GM12878 (cell line): ENCODE measurements around the gene TMEM30A. TPM values are rescaled to one million over a fixed set of nuclear protein-coding genes. Genes with fewer than 3 reads are reported as not detected.

ENCODE experiments used
- ATAC-seq: fragments of 200-7000 bp; cut with Tn5 transposase; 3 replicates; pipeline ENCODE4 v1.9.1; 2020; ENCODE audit warnings: mild to moderate bottlenecking, moderate library complexity
- BruUV-seq: library from RNA; stranded (reverse); fragments of 400-500 nt; replicated peaks from 2 replicates; lab custom pipeline; 2021; lab: Mats Ljungman, UMichigan
- CTCF ChIA-PET: fragments of 300-600 bp; sonication (Branson Sonifier 250); formaldehyde crosslinking; extraction: SDS; loops from one replicate; lab custom pipeline; 2021; ENCODE audit warnings: inconsistent platforms; lab: Yijun Ruan, JAX
- POLR2A ChIA-PET: fragments of 350-600 bp; formaldehyde crosslinking; extraction: SDS; loops from one replicate; lab custom pipeline; 2021; ENCODE audit warnings: inconsistent platforms; lab: Charles Lee
- RAD21 ChIA-PET: fragments of 300-600 bp; sonication (Branson Sonifier 250); formaldehyde crosslinking; loops from one replicate; lab custom pipeline; 2023; ENCODE audit warnings: antibody characterized with exemption; ENCODE audit not compliant: unreplicated experiment; lab: Charles Lee
- SMC1A ChIA-PET: fragments of 300-600 bp; sonication (Branson Sonifier 250); formaldehyde crosslinking; loops from one replicate; lab custom pipeline; 2023; ENCODE audit not compliant: unreplicated experiment, uncharacterized antibody; lab: Charles Lee
- DNase-seq: peaks from one replicate; pipeline ENCODE4 v3.0.0-alpha.2; 2011; ENCODE audit warnings: low read depth, low spot score
- FAIRE-seq: peaks from 3 replicates; lab custom pipeline; 2011; peaks lifted over from hg19 to GRCh38; lab: Jason Lieb, UNC
- H2AFZ ChIP-seq: 2 replicates; pipeline ENCODE4 v1.6.0; 2011; ENCODE audit warnings: low read depth, low read length, control low read depth; ENCODE audit not compliant: control insufficient read depth
- H3K27ac ChIP-seq: 2 replicates; pipeline ENCODE4 v1.5.1; 2011; ENCODE audit warnings: control low read depth; ENCODE audit not compliant: control insufficient read depth, insufficient read depth
- H3K27me3 ChIP-seq, 2 experiments: replicated peaks in 1 of 2; 2 replicates each; pipeline versions ENCODE4 v1.6.0 to v1.6.1; 2011; ENCODE audit warnings: low read length in 1 of 2; ENCODE audit not compliant: control insufficient read depth in 2 of 2, insufficient read depth in 2 of 2
- H3K36me3 ChIP-seq, 2 experiments: 2 replicates each; pipeline ENCODE4 v1.5.1; 2011; ENCODE audit warnings: low read length in 1 of 2; ENCODE audit not compliant: control insufficient read depth in 2 of 2, insufficient read depth in 2 of 2
- H3K4me1 ChIP-seq: 2 replicates; pipeline ENCODE4 v1.6.1; 2011; ENCODE audit warnings: mild to moderate bottlenecking, low read length, moderate library complexity, mixed read lengths; ENCODE audit not compliant: control insufficient read depth, insufficient read depth
- H3K4me2 ChIP-seq: 2 replicates; pipeline ENCODE4 v1.6.0; 2011; ENCODE audit warnings: control low read depth; ENCODE audit not compliant: control insufficient read depth, insufficient read depth
- H3K4me3 ChIP-seq: fragments of 200-600 bp; sonication (generic); 2 replicates; pipeline ENCODE4 v1.5.1; 2016
- H3K79me2 ChIP-seq: 2 replicates; pipeline ENCODE4 v1.6.0; 2011; ENCODE audit warnings: low read length; ENCODE audit not compliant: control insufficient read depth, insufficient read depth
- H3K9ac ChIP-seq: 2 replicates; pipeline ENCODE4 v1.8.0; 2011; ENCODE audit warnings: low read length, control low read depth, mixed read lengths; ENCODE audit not compliant: control insufficient read depth, insufficient read depth
- H3K9me3 ChIP-seq: replicated peaks from 3 replicates; pipeline ENCODE4 v1.5.1; 2011; ENCODE audit warnings: mild to moderate bottlenecking, low read length; ENCODE audit not compliant: control insufficient read depth, insufficient read depth
- H4K20me1 ChIP-seq: 2 replicates; pipeline ENCODE4 v1.6.0; 2011; ENCODE audit not compliant: control insufficient read depth, insufficient read depth
- MYB ChIP-seq: fragments of 150-350 bp; IDR thresholded peaks from 2 replicates; pipeline ENCODE4 v1.6.1; 2014; ENCODE audit warnings: mild to moderate bottlenecking, low read depth, low read length, borderline replicate concordance
- STAT1 ChIP-seq: fragments of 450-650 bp; conservative IDR thresholded peaks from 2 replicates; pipeline ENCODE4 v1.6.1; 2014; ENCODE audit warnings: antibody characterized with exemption, mild to moderate bottlenecking
- WGBS: methylation state at CpG from one replicate; pipeline ENCODE4 v1.1.6; 2016; ENCODE audit warnings: low lambda C conversion rate; ENCODE audit not compliant: insufficient replicate concordance, insufficient coverage; ENCODE audit errors: missing lambda C conversion rate; 5-methylcytosine and 5-hydroxymethylcytosine counted together
- in situ Hi-C: fragments of 300-500 bp; cut with MboI; formaldehyde crosslinking; loops from 9 replicates; pipeline ENCODE4 v1.14.3; 2018; ENCODE audit warnings: mixed read lengths
- intact Hi-C: fragments of 100-400 bp; cut with micrococcal nuclease; formaldehyde crosslinking; loops from one replicate; pipeline ENCODE4 v1.14.2; 2022; ENCODE audit not compliant: unreplicated experiment
- polyA plus RNA-seq, 11 experiments: library from polyadenylated mRNA; depleted of rRNA in 4 of 11; unstranded in 6 of 11; stranded (reverse) in 5 of 11; fragments of >200 nt; fragmentation: Nextera tagmentation in 4 of 11; fragmentation: Illumina TruSeq in 1 of 11; extraction: Ambion mirVana in 4 of 11; extraction: Trizol in 1 of 11; gene quantifications; 1 replicate in 1 of 11; 2 replicates in 10 of 11; pipeline versions ENCODE4 v1.2.1 to v1.2.3, GENCODE V29; 2011 to 2016; ENCODE audit warnings: inconsistent platforms in 2 of 11, missing spikeins in 2 of 11, low read depth in 1 of 11
- total RNA-seq, 4 experiments: library from RNA; depleted of rRNA in 3 of 4; stranded (reverse); fragments of >200 nt in 3 of 4; fragmentation: Illumina TruSeq in 1 of 4; extraction: Trizol in 1 of 4; gene quantifications; 2 replicates each; pipeline versions ENCODE4 v1.2.1 to v1.2.3, GENCODE V29; 2013 to 2021
- TF ChIP-seq, protein P1 (sequence below): fragments of 450-650 bp; IDR thresholded peaks from 2 replicates; pipeline ENCODE4 v1.6.1; 2016; ENCODE audit warnings: mild to moderate bottlenecking

Gene TMEM30A
- total and polyA plus RNA-seq, 10 of the 15 experiments (the other 5 are each of a cell fraction or from before 2014, with no cell fraction given), result 11.9 to 61.6 (median 43.2) TPM

DNA sequence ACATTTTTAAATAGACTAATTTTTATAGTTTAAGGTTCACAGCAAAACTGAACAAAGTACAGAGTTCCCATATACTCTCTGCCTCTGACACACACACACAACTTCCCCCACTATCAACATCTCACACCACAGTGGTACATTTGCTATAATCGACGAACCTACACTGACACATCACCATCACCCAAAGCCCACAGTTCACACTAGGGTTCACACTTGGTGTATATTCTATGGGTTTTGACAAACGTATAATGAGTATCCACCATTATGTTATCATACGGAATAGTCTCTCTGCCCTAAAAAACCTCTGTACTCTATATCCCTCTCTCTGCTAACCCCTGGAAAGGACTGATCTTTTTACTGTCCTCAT, 15.6 kb downstream of the TMEM30A start:
- 0 out of 2 replicates have a peak overlapping the region, but pooled peaks have one; percentile 10 for H3K4me2 ChIP-seq
- ATAC-seq, result peak; percentile 16
- no peak overlapping the region; the same call in 1 of the 2 replicates for H3K27ac ChIP-seq
- peaks cover 77% of the 10 kb centered on the region for H3K79me2 ChIP-seq
- in situ Hi-C loops (no loop called here), intact Hi-C loops (no loop called here)
- H4K20me1 ChIP-seq, result no peaks in the 10 kb centered on the region
- DNase-seq, result no peak
- no peaks in the 10 kb centered on the region for H3K4me1 ChIP-seq
- H3K36me3 ChIP-seq, result peaks cover 7 to 25% of the 10 kb centered on the region in 2 experiments
- H3K4me3 ChIP-seq, result no peak overlapping the region
- SMC1A ChIA-PET, result interaction anchor here (1.0 to 8.5 kb wide), 8 partner anchors 13 to 277 kb away, joined by 3 to 196 read pairs (median 15); partner anchors contain the start of genes FILIP1 and TMEM30A
- H3K9ac ChIP-seq, result no peak overlapping the region
- no TSS peak for BruUV-seq
- POLR2A ChIA-PET, result interaction anchor here (1.2 to 2.0 kb wide), 4 partner anchors 11 to 28 kb away, joined by 3 to 11 read pairs (median 10); partner anchors contain the start of gene TMEM30A
- CTCF ChIA-PET, result interaction anchor here (1.3 to 6.7 kb wide), 8 partner anchors 13 to 258 kb away, joined by 4 to 163 read pairs (median 38); partner anchors contain the start of gene TMEM30A
- H3K27me3 ChIP-seq, result no peaks in the 10 kb centered on the region
- no peak overlapping the region for H2AFZ ChIP-seq
- RAD21 ChIA-PET, result interaction anchor here (1.2 to 9.2 kb wide), 4 partner anchors 13 to 32 kb away, joined by 3 to 142 read pairs (median 34); partner anchors contain the start of gene TMEM30A
- peaks cover 18% of the 10 kb centered on the region for H3K9me3 ChIP-seq
- TF ChIP-seq STAT1 (no peak), MYB (no peak)
- TF ChIP-seq, protein P1, sequence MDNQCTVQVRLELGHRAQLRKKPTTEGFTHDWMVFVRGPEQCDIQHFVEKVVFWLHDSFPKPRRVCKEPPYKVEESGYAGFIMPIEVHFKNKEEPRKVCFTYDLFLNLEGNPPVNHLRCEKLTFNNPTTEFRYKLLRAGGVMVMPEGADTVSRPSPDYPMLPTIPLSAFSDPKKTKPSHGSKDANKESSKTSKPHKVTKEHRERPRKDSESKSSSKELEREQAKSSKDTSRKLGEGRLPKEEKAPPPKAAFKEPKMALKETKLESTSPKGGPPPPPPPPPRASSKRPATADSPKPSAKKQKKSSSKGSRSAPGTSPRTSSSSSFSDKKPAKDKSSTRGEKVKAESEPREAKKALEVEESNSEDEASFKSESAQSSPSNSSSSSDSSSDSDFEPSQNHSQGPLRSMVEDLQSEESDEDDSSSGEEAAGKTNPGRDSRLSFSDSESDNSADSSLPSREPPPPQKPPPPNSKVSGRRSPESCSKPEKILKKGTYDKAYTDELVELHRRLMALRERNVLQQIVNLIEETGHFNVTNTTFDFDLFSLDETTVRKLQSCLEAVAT, result peak; percentile 40; the same call in 1 of the 2 replicates
- WGBS, result 98% methylated on average over 4 of the region's 4 CpGs
- no peak for FAIRE-seq
